ENCODE measurements around the gene ZNF146. TPM values are rescaled to one million over a fixed set of nuclear protein-coding genes. Genes with fewer than 3 reads are reported as not detected.
"Not testable (repeated sequence)": the region's sequence is repeated elsewhere in the genome, so short reads cannot be mapped to it uniquely, and the experiment has no call there.

Gene ZNF146
- total RNA-seq, 1 donor from 2014 or later = 126 TPM

DNA sequence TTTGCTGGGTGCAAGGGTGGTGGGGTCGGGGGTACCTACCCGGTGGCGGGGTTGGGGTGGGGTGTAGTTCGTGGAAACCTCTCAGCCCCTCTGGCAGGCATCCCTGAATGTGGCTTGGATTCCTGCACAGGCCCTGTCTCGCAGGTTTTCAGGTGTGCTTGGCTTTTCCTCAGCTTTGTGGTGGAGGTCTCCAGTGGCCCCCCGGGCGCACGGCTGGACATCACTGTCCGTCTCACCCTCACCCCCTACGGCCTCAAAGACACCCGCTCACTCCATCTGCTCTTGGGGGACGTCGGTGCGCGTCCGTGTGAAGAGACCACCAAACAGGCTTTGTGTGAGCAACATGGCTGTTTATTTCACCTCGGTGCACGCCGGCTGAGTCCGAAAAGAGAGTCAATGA lies 44.3 kb downstream of the ZNF146 start:
- Mint-ChIP-seq H3K4me1 (peaks cover 5% of the 10 kb centered on the region), H3K27ac (no peak overlapping the region), H3K9me3 (peaks cover 16% of the 10 kb centered on the region), H3K27me3 (ENCODE audit: low read depth) (no peaks in the 10 kb centered on the region), H3K36me3 (peaks cover 24% of the 10 kb centered on the region), H3K4me3 (no peak overlapping the region)
- TF ChIP-seq, protein P1, sequence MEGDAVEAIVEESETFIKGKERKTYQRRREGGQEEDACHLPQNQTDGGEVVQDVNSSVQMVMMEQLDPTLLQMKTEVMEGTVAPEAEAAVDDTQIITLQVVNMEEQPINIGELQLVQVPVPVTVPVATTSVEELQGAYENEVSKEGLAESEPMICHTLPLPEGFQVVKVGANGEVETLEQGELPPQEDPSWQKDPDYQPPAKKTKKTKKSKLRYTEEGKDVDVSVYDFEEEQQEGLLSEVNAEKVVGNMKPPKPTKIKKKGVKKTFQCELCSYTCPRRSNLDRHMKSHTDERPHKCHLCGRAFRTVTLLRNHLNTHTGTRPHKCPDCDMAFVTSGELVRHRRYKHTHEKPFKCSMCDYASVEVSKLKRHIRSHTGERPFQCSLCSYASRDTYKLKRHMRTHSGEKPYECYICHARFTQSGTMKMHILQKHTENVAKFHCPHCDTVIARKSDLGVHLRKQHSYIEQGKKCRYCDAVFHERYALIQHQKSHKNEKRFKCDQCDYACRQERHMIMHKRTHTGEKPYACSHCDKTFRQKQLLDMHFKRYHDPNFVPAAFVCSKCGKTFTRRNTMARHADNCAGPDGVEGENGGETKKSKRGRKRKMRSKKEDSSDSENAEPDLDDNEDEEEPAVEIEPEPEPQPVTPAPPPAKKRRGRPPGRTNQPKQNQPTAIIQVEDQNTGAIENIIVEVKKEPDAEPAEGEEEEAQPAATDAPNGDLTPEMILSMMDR (IDR thresholded peaks at IDR 0.05; ENCODE audit: unreplicated experiment) = no peak
- DNase-seq (ENCODE audit: low spot score in 2 of 2, unreplicated experiment in 2 of 2) = no peak

- TF ChIP-seq, protein P1 (IDR thresholded peaks at IDR 0.05; ENCODE audit: unreplicated experiment) = no peak
- H3K27ac Mint-ChIP-seq = no peak overlapping the region
- H3K4me3 Mint-ChIP-seq = no peak overlapping the region
- DNase-seq (ENCODE audit: low spot score in 2 of 2, unreplicated experiment in 2 of 2) = no peak
- peaks cover 17% of the 10 kb centered on the region for H3K36me3 Mint-ChIP-seq
- peaks cover 13% of the 10 kb centered on the region for H3K9me3 Mint-ChIP-seq
- H3K27me3 Mint-ChIP-seq (ENCODE audit: low read depth) = no peaks in the 10 kb centered on the region
- H3K4me1 Mint-ChIP-seq = no peaks in the 10 kb centered on the region
These were observed 50.2 kb downstream of the ZNF146 start for GRCh38 chr19:36265064-36265463.

DNA sequence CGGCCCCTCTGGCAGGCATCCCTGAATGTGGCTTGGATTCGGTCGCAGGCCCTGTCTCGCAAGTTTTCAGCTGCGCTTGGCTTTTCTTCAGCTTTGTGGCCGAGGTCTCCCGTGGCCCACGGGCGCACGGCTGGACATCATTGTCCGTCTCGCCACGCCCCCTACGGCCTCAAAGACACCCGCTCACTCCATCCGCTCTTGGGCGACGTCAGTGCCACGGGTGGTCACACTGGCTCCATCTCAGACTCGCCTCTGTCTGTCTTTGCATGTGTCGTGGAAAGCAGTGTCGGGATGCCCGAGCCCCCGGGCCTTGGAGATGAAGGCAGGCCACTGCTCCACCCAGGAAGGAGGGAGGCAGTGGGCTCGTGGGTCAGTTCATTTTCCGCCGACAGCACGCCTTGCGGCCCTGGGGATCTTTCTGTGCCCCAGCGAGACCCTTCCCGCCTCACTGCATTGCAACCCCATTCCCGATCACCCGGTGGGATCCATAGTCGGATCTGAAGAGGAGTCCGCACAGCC lies 51.0 kb downstream of the ZNF146 start:
- Mint-ChIP-seq H3K27me3 (ENCODE audit: low read depth) (no peaks in the 10 kb centered on the region), H3K4me1 (no peaks in the 10 kb centered on the region), H3K9me3 (peaks cover 13% of the 10 kb centered on the region), H3K4me3 (no peak overlapping the region), H3K36me3 (peaks cover 17% of the 10 kb centered on the region), H3K27ac (no peak overlapping the region)
- no peak for DNase-seq (ENCODE audit: low spot score in 2 of 2, unreplicated experiment in 2 of 2)
- TF ChIP-seq, protein P1 (IDR thresholded peaks at IDR 0.05; ENCODE audit: unreplicated experiment) = no peak

DNA sequence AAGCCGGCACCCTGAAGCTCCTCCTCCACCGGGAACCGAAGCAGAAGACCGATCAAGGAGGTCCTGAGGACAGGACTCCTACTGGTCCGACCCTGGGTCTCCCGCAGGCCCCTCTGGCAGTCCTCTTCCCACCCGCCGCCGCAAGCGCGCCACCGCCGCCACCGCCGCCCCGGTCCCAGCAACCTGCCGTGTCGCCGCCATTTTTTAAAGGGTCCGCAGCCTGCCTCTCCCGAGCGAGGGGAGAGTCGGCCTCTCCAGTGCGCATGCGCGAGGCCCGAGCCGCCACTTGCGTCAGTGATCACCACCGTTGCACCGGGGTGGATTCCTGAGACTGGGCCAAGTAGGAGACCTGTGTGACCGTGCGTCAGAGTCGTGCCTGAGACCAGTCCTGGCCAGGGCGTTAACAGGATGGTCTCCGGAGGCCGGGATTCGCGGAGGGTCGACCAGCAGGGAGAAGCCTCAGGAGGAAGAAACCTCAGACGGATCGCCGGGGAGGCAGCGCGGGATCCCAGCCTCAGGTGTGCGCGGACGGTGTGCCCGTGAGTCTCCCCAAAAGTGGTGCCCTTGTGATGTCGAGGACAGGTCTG lies 51.6 kb downstream of the ZNF146 start:
- Mint-ChIP-seq H3K4me1 (no peaks in the 10 kb centered on the region), H3K4me3 (no peak overlapping the region), H3K36me3 (peaks cover 17% of the 10 kb centered on the region), H3K9me3 (peaks cover 13% of the 10 kb centered on the region), H3K27ac (no peak overlapping the region), H3K27me3 (ENCODE audit: low read depth) (no peaks in the 10 kb centered on the region)
- DNase-seq (ENCODE audit: low spot score in 2 of 2, unreplicated experiment in 2 of 2) = no peak
- TF ChIP-seq, protein P1 (IDR thresholded peaks at IDR 0.05; ENCODE audit: unreplicated experiment) = no peak

DNA sequence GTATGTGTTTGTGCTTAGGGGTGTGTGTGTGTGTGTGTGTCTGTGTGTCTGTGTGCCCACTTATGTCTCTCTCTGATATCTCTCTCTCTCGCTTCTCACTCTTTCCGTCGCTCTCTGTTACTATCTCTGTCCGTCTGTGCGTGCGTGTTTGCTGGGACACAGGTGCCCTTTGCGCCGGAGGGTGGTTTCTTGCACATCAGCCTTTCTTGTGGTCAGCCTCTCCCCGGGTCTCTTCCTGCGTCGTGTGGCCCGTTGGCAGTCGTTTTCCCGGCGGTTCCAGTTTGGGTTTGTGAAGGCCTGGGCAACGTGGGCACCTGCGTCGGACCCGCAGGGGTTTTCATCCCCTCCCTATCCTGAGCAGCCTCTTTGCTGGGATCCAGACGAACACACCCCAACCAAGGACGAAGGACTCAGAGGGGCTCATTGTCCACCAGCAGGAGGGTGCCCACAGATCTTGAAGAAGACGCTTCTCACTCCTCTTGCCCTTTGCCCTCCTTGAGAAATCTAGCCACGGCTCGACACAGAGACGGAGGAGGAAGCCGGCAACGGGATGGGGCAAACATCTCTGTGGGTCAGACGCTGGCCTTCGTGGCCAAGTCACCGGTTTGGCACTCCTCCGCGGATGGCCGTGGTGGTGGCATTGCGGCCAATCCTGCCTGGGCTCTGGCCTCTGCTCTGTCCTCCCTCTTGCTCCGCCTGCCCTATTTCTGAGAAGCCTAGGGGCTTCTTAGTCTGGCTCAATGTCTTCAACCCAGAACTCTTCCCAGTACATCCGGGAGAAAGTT lies 52.3 kb downstream of the ZNF146 start:
- Mint-ChIP-seq H3K36me3 (peaks cover 17% of the 10 kb centered on the region), H3K9me3 (peaks cover 13% of the 10 kb centered on the region), H3K4me3 (no peak overlapping the region), H3K27ac (no peak overlapping the region), H3K4me1 (no peaks in the 10 kb centered on the region), H3K27me3 (ENCODE audit: low read depth) (no peaks in the 10 kb centered on the region)
- TF ChIP-seq, protein P1 (IDR thresholded peaks at IDR 0.05; ENCODE audit: unreplicated experiment) = no peak
- DNase-seq (ENCODE audit: low spot score in 2 of 2, unreplicated experiment in 2 of 2) = no peak

GRCh38 chr19:36268081-36268480 lies 53.2 kb downstream of the ZNF146 start:
- DNase-seq (ENCODE audit: low spot score in 2 of 2, unreplicated experiment in 2 of 2); H3K4me1 Mint-ChIP-seq; H3K27ac Mint-ChIP-seq; H3K4me3 Mint-ChIP-seq; H3K27me3 Mint-ChIP-seq (ENCODE audit: low read depth): not testable (repeated sequence)
- Mint-ChIP-seq H3K36me3 (peaks cover 17% of the 10 kb centered on the region), H3K9me3 (peaks cover 13% of the 10 kb centered on the region)

GRCh38 chr19:36268591-36268990 lies 53.7 kb downstream of the ZNF146 start:
- H3K9me3 Mint-ChIP-seq = peaks cover 13% of the 10 kb centered on the region
- not testable (repeated sequence) for H3K27me3 Mint-ChIP-seq (ENCODE audit: low read depth); H3K4me1 Mint-ChIP-seq; DNase-seq (ENCODE audit: low spot score in 2 of 2, unreplicated experiment in 2 of 2); H3K27ac Mint-ChIP-seq; H3K4me3 Mint-ChIP-seq
- H3K36me3 Mint-ChIP-seq = peaks cover 17% of the 10 kb centered on the region

GRCh38 chr19:36269295-36269694 lies 54.4 kb downstream of the ZNF146 start:
- H3K4me1 Mint-ChIP-seq; DNase-seq (ENCODE audit: low spot score in 2 of 2, unreplicated experiment in 2 of 2); H3K4me3 Mint-ChIP-seq; H3K27me3 Mint-ChIP-seq (ENCODE audit: low read depth); H3K27ac Mint-ChIP-seq: not testable (repeated sequence)
- peaks cover 11% of the 10 kb centered on the region for H3K9me3 Mint-ChIP-seq
- peaks cover 17% of the 10 kb centered on the region for H3K36me3 Mint-ChIP-seq
